Measurements from ENCODE around the gene MED27.

MED27 gene

DNA sequence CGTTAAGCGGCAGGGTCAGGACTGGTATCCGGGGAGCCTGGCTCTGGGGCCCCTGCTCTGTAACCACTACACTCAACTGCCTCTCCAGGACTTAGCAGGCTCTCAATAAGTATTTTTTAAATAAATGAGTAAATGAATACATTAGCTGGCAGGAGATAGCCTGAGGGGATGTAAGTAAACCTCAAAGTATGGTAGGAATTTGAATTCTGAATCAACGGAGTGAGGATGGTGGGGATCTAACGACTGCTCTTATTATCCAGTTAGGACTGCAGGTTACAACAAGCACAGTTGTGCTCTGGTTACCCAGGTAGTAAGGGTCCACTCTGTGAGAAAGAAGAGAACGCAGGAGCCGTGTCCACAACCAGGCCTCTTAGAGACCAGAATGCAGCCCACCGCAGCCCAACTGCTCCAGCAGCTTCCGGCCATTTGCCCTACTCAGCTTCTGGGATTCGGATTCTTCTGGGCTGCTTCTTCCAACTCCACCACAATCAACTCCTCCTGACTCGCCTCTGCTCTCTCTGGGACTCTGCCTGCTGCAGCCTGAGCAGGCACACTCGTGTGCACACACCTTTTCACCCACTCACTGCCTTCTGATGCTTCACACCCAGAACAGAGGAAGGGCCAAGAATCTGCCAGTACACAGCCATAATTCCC lies 52.6 kb downstream of the MED27 start:
- no peaks in the 10 kb centered on the region for H3K4me1 ChIP-seq (ENCODE audit: control insufficient read depth in 1 of 2, insufficient read depth in 1 of 2, low read depth in 1 of 2, low read length in 1 of 2)
- no peaks in the 10 kb centered on the region for H3K36me3 ChIP-seq
- no peak overlapping the region for H3K27ac ChIP-seq
- no peaks in the 10 kb centered on the region for H3K27me3 ChIP-seq
- H3K9me3 ChIP-seq = no peaks in the 10 kb centered on the region
- no peak for TF ChIP-seq CTCF (IDR thresholded peaks at IDR 0.05)
- H3K4me3 ChIP-seq (ENCODE audit: low read depth in 1 of 2, low read length in 1 of 2) = no peak overlapping the region

DNA sequence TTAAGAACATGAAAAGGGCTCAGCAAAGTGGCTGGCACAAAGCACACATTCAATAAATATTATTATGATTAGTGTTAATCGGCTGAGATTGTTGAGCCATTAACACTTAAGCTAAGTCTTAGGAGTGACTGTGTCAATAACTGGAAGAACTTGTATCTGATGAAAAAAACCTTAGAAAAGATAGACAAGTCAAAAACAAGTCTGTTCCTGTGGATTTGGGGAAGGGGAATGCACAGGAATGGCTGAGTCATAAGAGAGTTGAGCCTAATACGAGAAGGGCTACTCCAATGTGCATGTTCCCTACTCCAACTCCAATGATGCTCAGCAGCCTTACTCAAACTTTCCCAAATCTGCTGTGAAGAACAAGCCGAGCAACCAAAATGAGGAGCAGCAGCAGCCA lies 53.9 kb downstream of the MED27 start:
- Histone ChIP-seq H3K36me3 (no peaks in the 10 kb centered on the region), H3K4me3 (ENCODE audit: low read depth in 1 of 2, low read length in 1 of 2) (no peak overlapping the region), H3K27me3 (no peaks in the 10 kb centered on the region), H3K4me1 (ENCODE audit: control insufficient read depth in 1 of 2, insufficient read depth in 1 of 2, low read depth in 1 of 2, low read length in 1 of 2) (no peaks in the 10 kb centered on the region), H3K27ac (no peak overlapping the region), H3K9me3 (no peaks in the 10 kb centered on the region)
- no peak for TF ChIP-seq CTCF (IDR thresholded peaks at IDR 0.05)

DNA sequence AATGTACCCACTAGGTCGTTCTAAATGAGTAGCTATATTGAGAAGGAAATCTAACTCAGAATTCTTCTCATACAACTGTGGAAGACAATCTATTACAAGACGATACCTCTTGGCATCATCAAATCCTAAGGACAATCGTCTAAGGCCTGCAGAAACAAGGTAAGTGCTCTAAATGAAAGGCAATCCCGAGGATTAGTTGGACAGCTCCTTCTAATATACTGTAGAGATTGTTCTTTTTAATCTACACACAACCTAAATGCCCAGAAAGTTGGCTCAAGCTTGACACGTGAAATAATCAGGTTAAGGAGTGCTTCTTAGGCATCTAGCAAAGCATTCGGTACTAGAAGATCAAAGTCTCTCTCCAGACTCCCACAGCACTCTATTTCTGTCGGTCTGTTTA lies 55.1 kb downstream of the MED27 start:
- Histone ChIP-seq H3K4me3 (ENCODE audit: low read depth in 1 of 2, low read length in 1 of 2) (no peak overlapping the region), H3K27me3 (no peaks in the 10 kb centered on the region), H3K27ac (no peak overlapping the region), H3K9me3 (no peaks in the 10 kb centered on the region), H3K36me3 (no peaks in the 10 kb centered on the region), H3K4me1 (ENCODE audit: control insufficient read depth in 1 of 2, insufficient read depth in 1 of 2, low read depth in 1 of 2, low read length in 1 of 2) (no peaks in the 10 kb centered on the region)
- TF ChIP-seq CTCF (IDR thresholded peaks at IDR 0.05) = no peak

GRCh38 chr9:132023419-132024180 lies 56.1 kb downstream of the MED27 start:
- Histone ChIP-seq H3K27me3 (no peaks in the 10 kb centered on the region), H3K36me3 (no peaks in the 10 kb centered on the region), H3K9me3 (no peaks in the 10 kb centered on the region), H3K27ac (no peak overlapping the region), H3K4me1 (ENCODE audit: control insufficient read depth in 1 of 2, insufficient read depth in 1 of 2, low read depth in 1 of 2, low read length in 1 of 2) (no peaks in the 10 kb centered on the region), H3K4me3 (ENCODE audit: low read depth in 1 of 2, low read length in 1 of 2) (no peak overlapping the region)
- no peak for TF ChIP-seq CTCF (IDR thresholded peaks at IDR 0.05)

- TF ChIP-seq CTCF (IDR thresholded peaks at IDR 0.05) = no peak
- H3K27ac ChIP-seq = no peak overlapping the region
- H3K36me3 ChIP-seq = no peaks in the 10 kb centered on the region
- no peaks in the 10 kb centered on the region for H3K9me3 ChIP-seq
- no peak overlapping the region for H3K4me3 ChIP-seq (ENCODE audit: low read depth in 1 of 2, low read length in 1 of 2)
- no peaks in the 10 kb centered on the region for H3K27me3 ChIP-seq
- H3K4me1 ChIP-seq (ENCODE audit: control insufficient read depth in 1 of 2, insufficient read depth in 1 of 2, low read depth in 1 of 2, low read length in 1 of 2) = no peaks in the 10 kb centered on the region
These were observed 58.7 kb downstream of the MED27 start for GRCh38 chr9:132020820-132021510.
